ENCODE measurements around the gene ALDH5A1.

DNA sequence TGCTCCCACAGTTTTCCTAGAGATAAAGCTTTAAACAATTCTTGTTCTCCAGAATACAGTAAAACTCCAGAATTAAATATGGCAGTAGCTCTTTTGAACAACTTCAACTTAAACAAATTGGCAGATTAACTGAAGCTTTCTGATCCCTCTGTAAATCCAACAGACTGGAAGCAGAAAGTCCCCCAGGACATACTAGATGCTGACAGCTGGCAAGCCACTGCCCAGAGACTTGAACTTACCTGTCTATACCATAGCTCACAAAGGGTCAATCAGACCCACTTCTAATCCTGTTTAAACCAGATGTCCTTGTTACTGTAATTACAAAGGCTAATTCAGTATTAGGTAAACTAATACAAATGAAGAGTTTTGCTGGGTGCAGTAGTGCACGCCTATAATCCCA lies 17.7 kb upstream of the ALDH5A1 start:
- TF ChIP-seq, protein P1, sequence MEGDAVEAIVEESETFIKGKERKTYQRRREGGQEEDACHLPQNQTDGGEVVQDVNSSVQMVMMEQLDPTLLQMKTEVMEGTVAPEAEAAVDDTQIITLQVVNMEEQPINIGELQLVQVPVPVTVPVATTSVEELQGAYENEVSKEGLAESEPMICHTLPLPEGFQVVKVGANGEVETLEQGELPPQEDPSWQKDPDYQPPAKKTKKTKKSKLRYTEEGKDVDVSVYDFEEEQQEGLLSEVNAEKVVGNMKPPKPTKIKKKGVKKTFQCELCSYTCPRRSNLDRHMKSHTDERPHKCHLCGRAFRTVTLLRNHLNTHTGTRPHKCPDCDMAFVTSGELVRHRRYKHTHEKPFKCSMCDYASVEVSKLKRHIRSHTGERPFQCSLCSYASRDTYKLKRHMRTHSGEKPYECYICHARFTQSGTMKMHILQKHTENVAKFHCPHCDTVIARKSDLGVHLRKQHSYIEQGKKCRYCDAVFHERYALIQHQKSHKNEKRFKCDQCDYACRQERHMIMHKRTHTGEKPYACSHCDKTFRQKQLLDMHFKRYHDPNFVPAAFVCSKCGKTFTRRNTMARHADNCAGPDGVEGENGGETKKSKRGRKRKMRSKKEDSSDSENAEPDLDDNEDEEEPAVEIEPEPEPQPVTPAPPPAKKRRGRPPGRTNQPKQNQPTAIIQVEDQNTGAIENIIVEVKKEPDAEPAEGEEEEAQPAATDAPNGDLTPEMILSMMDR (IDR thresholded peaks at IDR 0.05), result no peak
- TF ChIP-seq EP300 (IDR thresholded peaks at IDR 0.05), result no peak

Measured in gastroesophageal sphincter (tissue), 3 donors.